H7 (cell line): Measurements from ENCODE around the gene LTB. TPM values are rescaled to one million over a fixed set of nuclear protein-coding genes. Genes with fewer than 3 reads are reported as not detected.
A peak's percentile ranks its signal among the peaks of the same experiment; 100 is the strongest.

Experiments used
- DNase-seq: peaks from one replicate; pipeline ENCODE4 v3.0.0; 2012
- H3K27me3 ChIP-seq: 2 replicates; pipeline ENCODE4 v1.6.0; 2011; ENCODE audit warnings: mild to moderate bottlenecking, low read length; ENCODE audit not compliant: control insufficient read depth, insufficient read depth
- H3K36me3 ChIP-seq: replicated peaks from 2 replicates; pipeline ENCODE4 v1.5.1; 2011; ENCODE audit warnings: low read length; ENCODE audit not compliant: control insufficient read depth, insufficient read depth
- H3K4me3 ChIP-seq: 2 replicates; pipeline ENCODE4 v1.5.1; 2011; ENCODE audit warnings: low read depth, mild to moderate bottlenecking, control low read depth, low read length, moderate library complexity; ENCODE audit not compliant: insufficient read depth
- total RNA-seq: library from RNA; depleted of rRNA; stranded (reverse); fragments of >200 nt; shearing (Covaris generic); gene quantifications from 2 replicates; pipeline ENCODE4 v1.2.3, GENCODE V29; 2014; rRNA removed

LTB gene
- total RNA-seq = 0.35 TPM in 1 of 2 replicates, not detected in the other

- peak within 1 kb of the TSS; percentile 86 for H3K4me3 ChIP-seq
- no peak for DNase-seq
- H3K36me3 ChIP-seq = no peaks in the 10 kb centered on the region
- H3K27me3 ChIP-seq = peaks cover 11% of the 10 kb centered on the region; the same call in 1 of the 2 replicates
These were observed at the start of gene LTB for GRCh38 chr6:31582230-31582643. LTB (minus strand) TSS chr6:31582424; CDS start chr6:31582417, 7 bp downstream.

- H3K4me3 ChIP-seq = no peak overlapping the region
- no peak for DNase-seq
- H3K36me3 ChIP-seq = peaks cover 83% of the 10 kb centered on the region
- no peaks in the 10 kb centered on the region for H3K27me3 ChIP-seq
These were observed 49.6 kb upstream of the LTB start for GRCh38 chr6:31631681-31632278.

- no peak for DNase-seq
These were observed 49.0 kb upstream of the LTB start for GRCh38 chr6:31631209-31631608.

GRCh38 chr6:31630177-31630934 is 48.1 kb upstream of the LTB start:
- Histone ChIP-seq H3K27me3 (no peaks in the 10 kb centered on the region), H3K4me3 (no peak overlapping the region), H3K36me3 (peaks cover 84% of the 10 kb centered on the region)
- DNase-seq = no peak

More at GRCh38 chr6:31631209-31631608, 49.0 kb upstream of the LTB start:
- H3K36me3 ChIP-seq = peaks cover 85% of the 10 kb centered on the region
- H3K27me3 ChIP-seq = no peaks in the 10 kb centered on the region
- H3K4me3 ChIP-seq = no peak overlapping the region

GRCh38 chr6:31629014-31629413 is 46.8 kb upstream of the LTB start:
- H3K27me3 ChIP-seq = no peaks in the 10 kb centered on the region
- peaks cover 84% of the 10 kb centered on the region for H3K36me3 ChIP-seq
- no peak overlapping the region for H3K4me3 ChIP-seq
- no peak for DNase-seq

GRCh38 chr6:31627690-31628287 is 45.6 kb upstream of the LTB start:
- peak; percentile 34 for DNase-seq
- Histone ChIP-seq H3K27me3 (no peaks in the 10 kb centered on the region), H3K36me3 (peaks cover 80% of the 10 kb centered on the region), H3K4me3 (no peak overlapping the region)

GRCh38 chr6:31626952-31627351 is 44.7 kb upstream of the LTB start:
- Histone ChIP-seq H3K27me3 (no peaks in the 10 kb centered on the region), H3K36me3 (peaks cover 74% of the 10 kb centered on the region), H3K4me3 (no peak overlapping the region)

GRCh38 chr6:31624070-31624469 is 41.8 kb upstream of the LTB start:
- no peak for DNase-seq
- H3K4me3 ChIP-seq = no peak overlapping the region
- H3K27me3 ChIP-seq = no peaks in the 10 kb centered on the region
- H3K36me3 ChIP-seq = peaks cover 55% of the 10 kb centered on the region

More at GRCh38 chr6:31626952-31627351, 44.7 kb upstream of the LTB start:
- peak; percentile 49 for DNase-seq

- no peaks in the 10 kb centered on the region for H3K27me3 ChIP-seq
- H3K36me3 ChIP-seq = peaks cover 42% of the 10 kb centered on the region
- DNase-seq = peak; percentile 32
- H3K4me3 ChIP-seq = no peak overlapping the region
These were observed 40.5 kb upstream of the LTB start for GRCh38 chr6:31622684-31623091.

- DNase-seq = peak; percentile 36
- Histone ChIP-seq H3K27me3 (no peaks in the 10 kb centered on the region), H3K36me3 (peaks cover 37% of the 10 kb centered on the region), H3K4me3 (peak overlapping the region; percentile 67)
These were observed 39.8 kb upstream of the LTB start for GRCh38 chr6:31621991-31622390.

GRCh38 chr6:31621320-31621939 is 39.2 kb upstream of the LTB start:
- Histone ChIP-seq H3K36me3 (peaks cover 32% of the 10 kb centered on the region), H3K27me3 (no peaks in the 10 kb centered on the region), H3K4me3 (peak overlapping the region; percentile 67)
- DNase-seq = no peak

- H3K27me3 ChIP-seq = no peaks in the 10 kb centered on the region
- H3K36me3 ChIP-seq = peaks cover 26% of the 10 kb centered on the region
- peak; percentile 99 for DNase-seq
- H3K4me3 ChIP-seq = peak within 1 kb of the TSS; percentile 77
These were observed 38.5 kb upstream of the LTB start, which contains the start of gene PRRC2A for GRCh38 chr6:31620586-31621319. PRRC2A (plus strand) TSS chr6:31620715; CDS start chr6:31622790, 2,075 bp downstream.

- Histone ChIP-seq H3K4me3 (peak overlapping the region; percentile 77), H3K36me3 (peaks cover 18% of the 10 kb centered on the region), H3K27me3 (no peaks in the 10 kb centered on the region)
- peak; percentile 89 for DNase-seq
These were observed 37.8 kb upstream of the LTB start for GRCh38 chr6:31619805-31620585.
